Activated naive CD8-positive, alpha-beta T cell treated with anti-CD3 and anti-CD28 coated beads for 36 hours (primary cell): ENCODE data around the gene IQGAP2. TPM values are rescaled to one million over a fixed set of nuclear protein-coding genes. Genes with fewer than 3 reads are reported as not detected.
"Not testable (repeated sequence)": the region's sequence is repeated elsewhere in the genome, so short reads cannot be mapped to it uniquely, and the experiment has no call there.

Experiments used
- DNase-seq: peaks from one replicate; pipeline ENCODE4 v3.0.0; 2021
- H3K27ac Mint-ChIP-seq: one replicate; pipeline ENCODE4 v1.8.0; 2022; ENCODE audit warnings: mild to moderate bottlenecking, moderate library complexity, mixed read lengths
- H3K27me3 Mint-ChIP-seq: one replicate; pipeline ENCODE4 v1.8.0; 2022; ENCODE audit warnings: mild to moderate bottlenecking, mixed read lengths
- H3K36me3 Mint-ChIP-seq: one replicate; pipeline ENCODE4 v1.8.0; 2021; ENCODE audit warnings: mild to moderate bottlenecking, mixed read lengths
- H3K4me1 Mint-ChIP-seq: one replicate; pipeline ENCODE4 v1.8.0; 2021; ENCODE audit warnings: mixed read lengths
- H3K4me3 Mint-ChIP-seq: one replicate; pipeline ENCODE4 v1.8.0; 2022; ENCODE audit warnings: mild to moderate bottlenecking, moderate library complexity, mixed read lengths
- H3K9me3 Mint-ChIP-seq: one replicate; pipeline ENCODE4 v1.8.0; 2022; ENCODE audit warnings: mixed read lengths
- total RNA-seq, 2 experiments: library from RNA; stranded (reverse); gene quantifications; one replicate each; pipeline ENCODE4 v1.2.3, GENCODE V29; 2021

Gene IQGAP2
- total RNA-seq, 2 experiments from 2014 or later, result 30.3 to 30.6 TPM

DNA sequence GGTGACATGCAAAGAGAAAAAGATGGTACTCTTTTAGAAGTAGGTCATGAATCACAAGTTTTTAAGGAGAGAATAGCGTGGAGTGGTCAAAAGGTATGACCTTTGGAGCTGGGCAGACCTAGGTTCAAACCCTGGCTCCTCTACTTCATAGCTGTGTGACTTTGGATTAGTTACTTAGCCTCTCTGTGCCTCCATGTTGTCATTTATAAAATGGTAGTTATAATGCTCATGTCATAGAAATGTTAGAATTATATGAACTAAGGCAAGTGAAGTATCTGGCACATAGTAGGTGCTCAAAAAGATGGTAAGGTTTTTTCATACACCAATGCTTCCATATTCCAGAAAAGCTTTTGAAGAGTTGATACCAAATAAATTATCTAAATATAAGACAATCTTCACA lies 320.2 kb downstream of the IQGAP2 start:
- H3K9me3 Mint-ChIP-seq, result peaks cover 1% of the 10 kb centered on the region
- no peaks in the 10 kb centered on the region for H3K4me1 Mint-ChIP-seq
- H3K27me3 Mint-ChIP-seq, result peaks cover 6% of the 10 kb centered on the region
- no peak overlapping the region for H3K27ac Mint-ChIP-seq
- DNase-seq, result no peak
- H3K4me3 Mint-ChIP-seq, result no peak overlapping the region
- H3K36me3 Mint-ChIP-seq, result no peaks in the 10 kb centered on the region

DNA sequence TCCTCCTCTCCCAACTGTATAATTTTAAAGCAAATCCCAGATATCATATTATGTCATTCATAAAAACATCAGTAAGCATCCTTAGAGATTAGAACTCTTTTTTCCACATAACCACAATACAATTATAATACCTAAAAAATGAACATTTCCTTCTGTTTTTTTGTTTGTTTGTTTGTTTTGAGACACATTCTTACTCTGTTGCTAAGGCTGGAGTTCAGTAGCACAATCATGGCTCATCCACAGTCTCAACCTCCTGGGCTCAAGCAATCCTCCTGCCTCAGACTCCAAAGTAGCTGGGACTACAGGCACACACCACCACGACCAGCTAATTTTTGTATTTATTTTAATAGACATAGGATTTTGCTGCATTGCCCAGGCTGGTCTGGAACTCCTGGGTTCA lies 320.8 kb downstream of the IQGAP2 start:
- DNase-seq, result no peak
- Mint-ChIP-seq H3K4me1 (no peaks in the 10 kb centered on the region), H3K27ac (no peak overlapping the region), H3K4me3 (no peak overlapping the region), H3K36me3 (no peaks in the 10 kb centered on the region), H3K27me3 (peaks cover 2% of the 10 kb centered on the region), H3K9me3 (peaks cover 1% of the 10 kb centered on the region)

DNA sequence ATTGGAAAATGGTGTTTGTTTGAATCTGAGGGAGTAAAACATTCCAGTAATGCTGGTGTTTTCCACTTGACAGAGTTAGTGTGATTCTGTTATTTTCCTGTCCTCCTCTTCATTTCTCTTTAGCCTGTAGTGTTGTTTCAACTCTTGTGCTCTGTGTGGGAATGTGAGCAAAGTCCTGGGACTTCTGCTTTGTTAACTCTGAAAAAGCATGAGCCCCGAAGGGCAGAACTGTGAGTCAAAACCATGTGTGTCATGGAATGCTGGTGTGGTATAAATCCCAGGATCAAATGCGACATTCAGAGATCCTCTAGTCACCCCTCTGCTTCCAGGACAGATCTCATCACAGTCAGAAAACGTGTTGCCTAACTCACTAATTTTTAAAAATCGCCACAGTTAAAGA lies 321.8 kb downstream of the IQGAP2 start:
- no peak for DNase-seq
- peaks cover 10% of the 10 kb centered on the region for H3K9me3 Mint-ChIP-seq
- no peak overlapping the region for H3K4me3 Mint-ChIP-seq
- H3K27ac Mint-ChIP-seq, result no peak overlapping the region
- no peaks in the 10 kb centered on the region for H3K36me3 Mint-ChIP-seq
- no peaks in the 10 kb centered on the region for H3K27me3 Mint-ChIP-seq
- H3K4me1 Mint-ChIP-seq, result no peaks in the 10 kb centered on the region

DNA sequence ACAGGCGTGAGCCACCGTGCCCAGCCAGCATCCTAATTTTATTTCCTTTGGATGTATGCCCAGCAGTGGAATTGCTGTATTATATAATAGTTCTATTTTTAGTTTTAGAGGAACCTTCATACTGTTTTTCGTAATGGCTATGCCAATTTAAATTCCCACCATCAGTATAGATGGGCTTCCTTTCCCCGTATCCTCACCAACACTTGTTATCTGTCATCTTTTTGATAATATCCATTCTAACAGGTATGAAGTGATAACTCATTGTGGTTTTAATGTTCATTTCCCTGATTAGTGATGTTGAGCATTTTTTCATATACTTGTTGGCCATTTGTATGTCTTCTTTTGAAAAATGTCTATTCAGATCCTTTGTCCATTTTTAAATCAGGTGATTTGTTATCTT lies 325.9 kb downstream of the IQGAP2 start:
- DNase-seq, result no peak
- Mint-ChIP-seq H3K27ac (no peak overlapping the region), H3K36me3 (peaks cover 4% of the 10 kb centered on the region), H3K4me3 (no peak overlapping the region), H3K4me1 (no peaks in the 10 kb centered on the region), H3K27me3 (no peaks in the 10 kb centered on the region), H3K9me3 (peaks cover 19% of the 10 kb centered on the region)

DNA sequence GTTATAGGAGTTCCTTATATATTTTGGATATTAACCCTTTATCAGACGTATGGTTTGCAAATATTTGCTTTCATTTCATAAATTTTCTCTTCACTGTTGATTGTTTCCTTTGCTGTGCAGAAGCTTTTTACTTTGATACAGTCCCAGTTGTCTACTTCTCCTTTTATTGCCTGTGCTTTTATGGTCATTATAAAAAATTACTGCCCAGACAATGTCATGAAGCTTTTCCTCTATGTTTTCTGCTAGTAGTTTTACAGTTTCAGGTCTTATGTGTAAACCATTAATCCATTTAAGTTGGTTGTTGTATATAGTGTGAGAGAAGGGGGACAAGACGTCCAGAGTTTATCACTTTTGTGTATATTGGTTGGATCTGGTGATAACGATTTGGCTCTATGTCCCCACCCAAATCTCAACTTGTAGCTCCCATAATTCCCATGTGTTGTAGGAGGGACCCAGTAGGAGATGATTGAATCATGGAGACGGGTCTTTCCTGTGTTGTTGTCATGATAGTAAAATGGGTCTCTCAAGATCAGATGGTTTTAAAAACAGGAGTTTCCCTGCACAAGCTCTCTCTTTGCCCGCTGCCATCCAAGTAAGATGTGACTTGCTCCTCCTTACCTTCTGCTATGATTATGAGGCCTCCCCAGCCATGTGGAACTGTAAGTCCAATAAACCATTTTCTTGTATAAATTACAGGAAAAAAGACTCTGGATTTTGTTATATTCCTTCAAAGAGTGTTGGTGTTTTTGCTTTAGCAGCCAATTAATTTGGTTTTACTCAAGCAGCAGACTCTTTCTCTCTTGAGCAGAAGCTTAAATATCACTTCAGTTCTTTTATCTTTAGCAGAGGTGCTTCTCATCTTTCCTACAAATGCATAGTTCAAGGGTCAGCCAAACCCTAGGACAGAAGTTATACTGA lies 326.5 kb downstream of the IQGAP2 start:
- no peak overlapping the region for H3K4me3 Mint-ChIP-seq
- no peak overlapping the region for H3K27ac Mint-ChIP-seq
- H3K9me3 Mint-ChIP-seq, result peaks cover 19% of the 10 kb centered on the region
- H3K27me3 Mint-ChIP-seq, result no peaks in the 10 kb centered on the region
- H3K4me1 Mint-ChIP-seq, result no peaks in the 10 kb centered on the region
- H3K36me3 Mint-ChIP-seq, result peaks cover 4% of the 10 kb centered on the region
- no peak for DNase-seq

DNA sequence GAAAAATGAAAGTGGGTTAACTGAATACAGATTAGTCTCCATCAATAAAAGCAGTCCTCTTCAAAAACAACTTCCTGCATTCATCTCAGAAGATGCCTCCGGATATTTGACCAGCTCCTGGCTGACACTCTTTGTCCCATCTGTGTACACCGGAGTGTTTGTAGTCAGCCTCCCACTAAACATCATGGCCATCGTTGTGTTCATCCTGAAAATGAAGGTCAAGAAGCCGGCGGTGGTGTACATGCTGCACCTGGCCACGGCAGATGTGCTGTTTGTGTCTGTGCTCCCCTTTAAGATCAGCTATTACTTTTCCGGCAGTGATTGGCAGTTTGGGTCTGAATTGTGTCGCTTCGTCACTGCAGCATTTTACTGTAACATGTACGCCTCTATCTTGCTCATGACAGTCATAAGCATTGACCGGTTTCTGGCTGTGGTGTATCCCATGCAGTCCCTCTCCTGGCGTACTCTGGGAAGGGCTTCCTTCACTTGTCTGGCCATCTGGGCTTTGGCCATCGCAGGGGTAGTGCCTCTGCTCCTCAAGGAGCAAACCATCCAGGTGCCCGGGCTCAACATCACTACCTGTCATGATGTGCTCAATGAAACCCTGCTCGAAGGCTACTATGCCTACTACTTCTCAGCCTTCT lies 329.4 kb downstream of the IQGAP2 start:
- Mint-ChIP-seq H3K9me3 (peaks cover 18% of the 10 kb centered on the region), H3K27me3 (no peaks in the 10 kb centered on the region), H3K4me3 (no peak overlapping the region), H3K36me3 (peaks cover 4% of the 10 kb centered on the region), H3K4me1 (peaks cover 9% of the 10 kb centered on the region), H3K27ac (peak overlapping the region; percentile 10)
- DNase-seq, result no peak

DNA sequence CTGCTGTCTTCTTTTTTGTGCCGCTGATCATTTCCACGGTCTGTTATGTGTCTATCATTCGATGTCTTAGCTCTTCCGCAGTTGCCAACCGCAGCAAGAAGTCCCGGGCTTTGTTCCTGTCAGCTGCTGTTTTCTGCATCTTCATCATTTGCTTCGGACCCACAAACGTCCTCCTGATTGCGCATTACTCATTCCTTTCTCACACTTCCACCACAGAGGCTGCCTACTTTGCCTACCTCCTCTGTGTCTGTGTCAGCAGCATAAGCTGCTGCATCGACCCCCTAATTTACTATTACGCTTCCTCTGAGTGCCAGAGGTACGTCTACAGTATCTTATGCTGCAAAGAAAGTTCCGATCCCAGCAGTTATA lies 329.9 kb downstream of the IQGAP2 start:
- H3K9me3 Mint-ChIP-seq, result peaks cover 18% of the 10 kb centered on the region
- no peak for DNase-seq
- peaks cover 4% of the 10 kb centered on the region for H3K36me3 Mint-ChIP-seq
- H3K27me3 Mint-ChIP-seq, result no peaks in the 10 kb centered on the region
- H3K27ac Mint-ChIP-seq, result no peak overlapping the region
- H3K4me3 Mint-ChIP-seq, result no peak overlapping the region
- peaks cover 10% of the 10 kb centered on the region for H3K4me1 Mint-ChIP-seq

DNA sequence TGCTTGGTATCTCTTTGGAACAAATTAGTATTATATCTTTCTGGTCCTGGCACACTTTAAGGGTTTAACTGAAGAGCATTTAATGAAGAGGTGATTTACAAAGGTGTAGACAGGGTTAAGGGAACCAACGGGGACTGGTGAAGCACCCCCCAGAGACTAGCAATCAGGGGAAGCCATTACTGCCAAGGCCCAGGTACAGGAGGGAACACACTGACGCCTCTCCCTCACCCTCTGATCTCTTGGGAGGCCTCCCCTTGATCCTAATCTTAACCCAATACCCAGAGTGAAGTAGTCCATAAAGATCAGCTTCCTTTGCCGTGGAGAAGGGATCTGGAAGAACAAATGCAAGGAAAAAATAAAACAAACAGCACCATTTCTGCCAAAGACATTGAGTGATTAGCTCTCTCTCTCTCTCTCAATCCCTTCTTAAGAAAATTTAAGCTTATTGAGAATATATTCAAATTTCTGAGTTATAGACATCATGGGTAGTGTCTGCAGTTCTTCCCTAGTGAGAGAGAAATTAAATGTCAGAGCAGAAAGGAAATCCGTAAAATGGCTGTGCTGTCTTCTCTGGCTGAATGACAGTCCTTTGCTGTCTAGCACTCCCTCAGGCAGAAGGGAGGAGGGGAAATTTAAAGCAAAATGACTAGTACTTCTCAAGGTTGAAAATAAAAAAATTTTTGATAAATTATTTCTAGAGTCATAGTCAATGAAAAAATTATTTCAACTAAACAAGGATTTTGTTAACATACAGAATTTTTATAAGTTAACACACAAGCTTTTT lies 332.9 kb downstream of the IQGAP2 start:
- peaks cover 25% of the 10 kb centered on the region for H3K4me1 Mint-ChIP-seq
- H3K27ac Mint-ChIP-seq, result no peak overlapping the region
- no peaks in the 10 kb centered on the region for H3K36me3 Mint-ChIP-seq
- DNase-seq, result no peak
- H3K4me3 Mint-ChIP-seq, result no peak overlapping the region
- H3K27me3 Mint-ChIP-seq, result no peaks in the 10 kb centered on the region
- H3K9me3 Mint-ChIP-seq, result no peaks in the 10 kb centered on the region

DNA sequence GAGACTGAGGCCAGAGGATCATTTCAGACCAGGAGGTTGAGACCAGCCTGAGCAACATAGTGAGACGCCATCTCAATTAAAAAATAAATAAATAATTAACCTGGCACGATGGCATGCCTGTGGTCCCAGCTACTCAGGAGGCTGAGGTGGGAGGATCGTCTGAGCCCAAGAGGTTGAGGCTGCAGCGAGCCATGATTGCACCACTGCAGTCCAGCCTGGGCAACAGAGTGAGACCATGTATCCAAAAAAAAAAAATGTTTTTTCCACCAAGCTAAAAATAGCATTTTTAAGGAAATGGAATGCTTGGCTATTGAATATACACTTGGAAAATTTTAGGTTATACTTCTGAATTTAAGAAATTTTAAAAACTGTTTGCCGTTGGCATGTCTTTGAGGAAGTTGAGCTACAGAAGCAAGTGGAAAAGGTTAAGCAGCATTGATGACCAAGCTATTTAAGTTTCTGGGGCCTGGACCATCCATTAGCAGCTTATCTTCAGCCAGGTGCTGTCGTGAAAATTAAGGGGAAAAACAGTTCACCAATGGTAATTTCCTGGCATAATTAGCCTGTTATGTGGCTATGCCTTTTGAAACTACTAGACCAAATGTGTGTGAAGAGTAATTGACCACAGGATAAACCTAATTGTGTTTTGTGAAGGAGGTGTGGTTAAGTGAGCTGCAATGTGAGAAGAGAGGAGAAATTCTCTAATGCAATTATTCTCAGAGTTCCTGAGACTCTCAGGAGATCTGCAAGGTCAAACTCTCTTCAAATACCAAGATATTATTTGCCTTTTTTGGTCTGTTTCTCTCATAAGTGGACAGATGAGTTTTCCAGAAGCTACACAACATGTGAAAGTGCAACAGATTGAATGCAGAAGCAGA lies 333.8 kb downstream of the IQGAP2 start:
- Mint-ChIP-seq H3K4me1 (peaks cover 29% of the 10 kb centered on the region), H3K4me3 (peak overlapping the region; percentile 36), H3K9me3 (no peaks in the 10 kb centered on the region), H3K27ac (peak overlapping the region; percentile 68), H3K36me3 (no peaks in the 10 kb centered on the region), H3K27me3 (no peaks in the 10 kb centered on the region)
- DNase-seq, result no peak

DNA sequence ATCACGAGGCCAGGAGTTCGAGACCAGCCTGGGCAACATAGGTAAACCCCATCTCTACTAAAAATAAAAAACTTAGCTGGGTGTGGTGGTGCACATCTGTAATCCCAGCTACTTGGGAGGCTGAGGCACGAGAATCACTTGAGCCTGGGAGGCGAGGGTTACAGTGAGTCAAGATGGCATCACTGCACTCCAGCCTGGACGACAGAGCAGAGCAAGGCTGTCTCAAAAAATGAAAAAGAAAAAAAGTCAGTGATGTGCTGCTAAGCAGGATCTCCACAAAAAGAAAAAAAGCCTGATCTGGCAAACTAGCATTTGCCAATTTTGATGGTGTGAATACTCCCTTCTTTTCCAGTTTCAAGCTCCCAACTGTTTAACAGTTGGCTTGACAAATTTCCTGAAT lies 334.8 kb downstream of the IQGAP2 start:
- Mint-ChIP-seq H3K27ac (peak overlapping the region; percentile 79), H3K27me3 (no peaks in the 10 kb centered on the region), H3K4me1 (peaks cover 29% of the 10 kb centered on the region), H3K9me3 (no peaks in the 10 kb centered on the region), H3K4me3 (no peak overlapping the region), H3K36me3 (no peaks in the 10 kb centered on the region)
- DNase-seq, result no peak

DNA sequence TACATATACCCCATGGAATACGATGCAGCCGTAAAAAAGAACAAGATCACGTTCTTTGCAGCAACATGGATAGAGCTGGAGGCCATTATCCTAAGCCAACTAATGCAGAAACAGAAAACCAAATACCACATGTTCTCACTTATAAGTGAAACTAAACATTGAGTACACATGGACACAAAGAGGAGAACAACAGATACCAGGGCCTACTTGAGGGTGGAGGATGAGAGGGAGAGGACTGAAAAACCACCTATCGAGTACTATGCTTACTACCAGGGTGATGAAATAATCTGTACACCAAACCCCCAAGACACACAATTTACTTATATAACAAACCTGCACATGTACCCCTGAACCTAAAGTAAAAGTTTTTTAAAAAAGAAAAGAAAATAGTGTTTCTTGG lies 338.4 kb downstream of the IQGAP2 start:
- not testable (repeated sequence) for H3K4me3 Mint-ChIP-seq, H3K36me3 Mint-ChIP-seq, DNase-seq, H3K27ac Mint-ChIP-seq, H3K27me3 Mint-ChIP-seq, H3K9me3 Mint-ChIP-seq
- peaks cover 25% of the 10 kb centered on the region for H3K4me1 Mint-ChIP-seq

DNA sequence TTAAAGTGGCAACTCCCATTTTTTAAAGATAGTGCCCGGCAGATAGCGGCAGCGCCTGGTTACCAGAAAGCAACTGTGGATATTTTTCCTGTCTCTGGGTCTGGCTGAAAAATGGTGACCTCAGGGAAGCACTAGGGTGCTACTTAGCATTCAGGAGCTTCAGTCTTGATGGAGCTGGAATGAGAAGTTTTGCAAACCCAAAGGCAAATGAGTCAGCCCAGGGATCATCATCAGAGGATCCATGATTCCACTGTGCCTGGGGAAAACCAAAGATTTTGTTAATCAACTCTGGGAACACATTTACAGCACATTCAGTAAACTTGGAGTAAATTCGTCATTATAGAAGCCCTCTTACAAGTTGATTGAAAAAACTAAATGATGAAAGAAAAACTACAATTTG lies 339.5 kb downstream of the IQGAP2 start:
- no peak for DNase-seq
- H3K27me3 Mint-ChIP-seq, result no peaks in the 10 kb centered on the region
- peaks cover 19% of the 10 kb centered on the region for H3K4me1 Mint-ChIP-seq
- H3K36me3 Mint-ChIP-seq, result no peaks in the 10 kb centered on the region
- H3K9me3 Mint-ChIP-seq, result no peaks in the 10 kb centered on the region
- H3K27ac Mint-ChIP-seq, result no peak overlapping the region
- no peak overlapping the region for H3K4me3 Mint-ChIP-seq

DNA sequence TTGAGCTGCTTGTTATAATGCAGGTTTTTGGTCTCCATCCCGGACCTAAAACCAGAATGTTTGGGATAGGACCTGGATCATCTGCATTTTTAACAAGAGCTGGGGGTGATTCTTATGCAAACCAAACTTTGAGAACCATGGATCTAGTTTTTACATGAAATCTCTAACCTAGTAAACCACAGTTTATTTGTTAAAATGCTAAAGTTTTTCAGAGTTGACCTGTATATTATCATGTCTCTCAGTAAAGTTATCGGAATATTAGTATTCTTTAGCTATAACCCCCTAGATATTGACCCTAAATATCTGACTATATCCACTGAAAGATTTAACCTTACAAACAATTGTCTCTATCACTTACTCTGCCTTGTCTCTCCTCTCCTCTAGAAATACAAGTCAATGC lies 341.5 kb downstream of the IQGAP2 start:
- no peaks in the 10 kb centered on the region for H3K9me3 Mint-ChIP-seq
- DNase-seq, result no peak
- peaks cover 4% of the 10 kb centered on the region for H3K4me1 Mint-ChIP-seq
- no peaks in the 10 kb centered on the region for H3K36me3 Mint-ChIP-seq
- peaks cover 10% of the 10 kb centered on the region for H3K27me3 Mint-ChIP-seq
- H3K27ac Mint-ChIP-seq, result no peak overlapping the region
- no peak overlapping the region for H3K4me3 Mint-ChIP-seq

DNA sequence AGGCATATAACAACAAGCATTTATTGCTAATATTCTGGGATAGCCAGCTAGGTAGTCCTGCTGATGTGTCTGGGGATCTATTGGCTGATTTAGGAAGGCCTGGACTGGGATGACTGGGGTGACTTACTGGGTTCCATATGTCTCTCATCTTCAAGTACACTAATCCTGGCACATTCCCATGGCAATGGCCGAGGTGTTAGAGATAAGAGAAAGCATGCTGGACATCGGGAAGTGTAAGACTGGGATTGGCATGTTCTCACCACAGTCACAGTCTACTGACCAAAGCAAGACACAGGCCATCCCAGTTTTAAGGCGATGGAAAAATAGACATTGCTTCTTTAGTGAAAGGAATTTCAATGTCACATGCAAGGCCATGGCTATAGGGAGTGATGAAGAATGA lies 342.6 kb downstream of the IQGAP2 start:
- no peak for DNase-seq
- H3K27me3 Mint-ChIP-seq, result peaks cover 10% of the 10 kb centered on the region
- no peaks in the 10 kb centered on the region for H3K36me3 Mint-ChIP-seq
- peaks cover 4% of the 10 kb centered on the region for H3K4me1 Mint-ChIP-seq
- H3K4me3 Mint-ChIP-seq, result no peak overlapping the region
- no peaks in the 10 kb centered on the region for H3K9me3 Mint-ChIP-seq
- H3K27ac Mint-ChIP-seq, result no peak overlapping the region
